HepG2 (cell line): ENCODE measurements around the gene ABCG8. TPM values are rescaled to one million over a fixed set of nuclear protein-coding genes. Genes with fewer than 3 reads are reported as not detected.

Experiments
- CCAR2 ChIP-seq: fragments of 200-400 bp; formaldehyde crosslinking; optimal IDR thresholded peaks from 2 replicates; pipeline ENCODE3; 2018; ENCODE audit warnings: low read depth, mild to moderate bottlenecking, low read length, moderate library complexity
- FOXK1 ChIP-seq: sonication (generic); formaldehyde crosslinking; IDR thresholded peaks from 2 replicates; pipeline ENCODE4 v1.4.0; 2020; ENCODE audit warnings: low read depth, missing genetic modification reagents, borderline replicate concordance
- HOXA3 ChIP-seq: sonication (generic); formaldehyde crosslinking; IDR thresholded peaks from 2 replicates; pipeline ENCODE4 v1.5.0; 2020; ENCODE audit warnings: missing genetic modification reagents
- KAT8 ChIP-seq: IDR thresholded peaks from 2 replicates; pipeline ENCODE4 v1.6.1; 2016; ENCODE audit warnings: missing genetic modification reagents, missing compliant biosample characterization
- KDM2A ChIP-seq: sonication (generic); formaldehyde crosslinking; IDR thresholded peaks from 2 replicates; pipeline ENCODE4 v1.4.0; 2020; ENCODE audit warnings: low read depth, missing genetic modification reagents, borderline replicate concordance
- RBM39 ChIP-seq: fragments of 200-400 bp; formaldehyde crosslinking; IDR thresholded peaks from one replicate; pipeline ENCODE4 v1.6.1; 2018; ENCODE audit warnings: antibody characterized with exemption, mild to moderate bottlenecking, low read depth, low read length; ENCODE audit not compliant: poor library complexity, severe bottlenecking
- RXRA ChIP-seq: sonication (generic); formaldehyde crosslinking; IDR thresholded peaks from 2 replicates; pipeline ENCODE4 v1.5.1; 2020; ENCODE audit warnings: missing genetic modification reagents
- TAF1 ChIP-seq: sonication (generic); formaldehyde crosslinking; IDR thresholded peaks from 2 replicates; pipeline ENCODE4 v1.4.0; 2020; ENCODE audit warnings: missing genetic modification reagents
- ZHX1 ChIP-seq: sonication (generic); formaldehyde crosslinking; IDR thresholded peaks from 2 replicates; pipeline ENCODE4 v1.8.1; 2022; ENCODE audit warnings: low read depth, mild to moderate bottlenecking, missing genetic modification reagents
- ZNF160 ChIP-seq: sonication (generic); formaldehyde crosslinking; IDR thresholded peaks from 2 replicates; pipeline ENCODE4 v1.8.0; 2022; ENCODE audit warnings: mild to moderate bottlenecking, inconsistent platforms, missing genetic modification reagents
- ZNF264 ChIP-seq: sonication (generic); formaldehyde crosslinking; IDR thresholded peaks from 2 replicates; pipeline ENCODE4 v1.4.0; 2020; ENCODE audit warnings: missing genetic modification reagents
- ZNF781 ChIP-seq: sonication (generic); formaldehyde crosslinking; IDR thresholded peaks from 2 replicates; pipeline ENCODE4 v1.5.1; 2020; ENCODE audit warnings: borderline replicate concordance, mild to moderate bottlenecking, missing genetic modification reagents; ENCODE audit errors: not compliant biosample characterization
- ZXDC ChIP-seq: sonication (generic); formaldehyde crosslinking; IDR thresholded peaks from 2 replicates; pipeline ENCODE4 v1.5.0; 2020; ENCODE audit warnings: mild to moderate bottlenecking, missing genetic modification reagents
- polyA plus RNA-seq, 8 experiments: library from polyadenylated mRNA; depleted of rRNA in 3 of 8; stranded (reverse) in 7 of 8; unstranded in 1 of 8; fragments of >200 nt; fragmentation: Illumina TruSeq in 4 of 8; extraction: Trizol in 4 of 8; gene quantifications; 2 replicates each; pipeline versions ENCODE4 v1.2.1 to v1.2.3, GENCODE V29; 2011 to 2016; ENCODE audit warnings: low read depth in 4 of 8, missing spikeins in 1 of 8, mixed read lengths in 1 of 8; ENCODE audit not compliant: insufficient read depth in 1 of 8
- total RNA-seq, 5 experiments: library from RNA; depleted of rRNA; stranded (reverse); fragments of >200 nt; fragmentation: Illumina TruSeq; extraction: Trizol; gene quantifications; 2 replicates each; pipeline ENCODE4 v1.2.3, GENCODE V29; 2016; ENCODE audit warnings: low read depth in 1 of 5
- TF ChIP-seq, protein P1 (sequence below): sonication (generic); formaldehyde crosslinking; IDR thresholded peaks from 2 replicates; pipeline ENCODE4 v1.4.0; 2020; ENCODE audit warnings: mild to moderate bottlenecking, low read depth, missing genetic modification reagents
- TF ChIP-seq, protein P2 (sequence below): sonication (generic); formaldehyde crosslinking; IDR thresholded peaks from 2 replicates; pipeline ENCODE4 v1.4.0; 2020; ENCODE audit warnings: missing genetic modification reagents
- TF ChIP-seq, protein P3 (sequence below): sonication (generic); formaldehyde crosslinking; IDR thresholded peaks from 2 replicates; pipeline ENCODE4 v1.8.1; 2022; ENCODE audit warnings: mild to moderate bottlenecking, missing genetic modification reagents

ABCG8 gene
- total and polyA plus RNA-seq, 2 of the 13 experiments (the other 11 are each of a cell fraction or from before 2014, with no cell fraction given) = 8.1 to 8.8 TPM

GRCh38 chr2:43838560-43839267 is at the start of gene ABCG8, which contains the start of gene ABCG5 (continued):
- TF ChIP-seq ZHX1 (peak; percentile 34; the same call in 1 of the 2 replicates), TAF1 (CRISPR knock-in tag) (peak; percentile 85), HOXA3 (peak; percentile 73), KAT8 (CRISPR knock-in tag) (peak; percentile 92), ZNF160 (CRISPR knock-in tag) (peak; percentile 60; the same call in 1 of the 2 replicates), RBM39 (peak; percentile 72), CCAR2 (no peak), ZXDC (CRISPR knock-in tag) (peak; percentile 90), KDM2A (CRISPR knock-in tag) (peak; percentile 50; the same call in 1 of the 2 replicates), ZNF264 (peak; percentile 66; the same call in 1 of the 2 replicates), RXRA (CRISPR knock-in tag) (peak; percentile 36; the same call in 1 of the 2 replicates), ZNF781 (CRISPR knock-in tag) (peak; percentile 31), FOXK1 (peak; percentile 19; the same call in 1 of the 2 replicates)
- TF ChIP-seq, protein P1, sequence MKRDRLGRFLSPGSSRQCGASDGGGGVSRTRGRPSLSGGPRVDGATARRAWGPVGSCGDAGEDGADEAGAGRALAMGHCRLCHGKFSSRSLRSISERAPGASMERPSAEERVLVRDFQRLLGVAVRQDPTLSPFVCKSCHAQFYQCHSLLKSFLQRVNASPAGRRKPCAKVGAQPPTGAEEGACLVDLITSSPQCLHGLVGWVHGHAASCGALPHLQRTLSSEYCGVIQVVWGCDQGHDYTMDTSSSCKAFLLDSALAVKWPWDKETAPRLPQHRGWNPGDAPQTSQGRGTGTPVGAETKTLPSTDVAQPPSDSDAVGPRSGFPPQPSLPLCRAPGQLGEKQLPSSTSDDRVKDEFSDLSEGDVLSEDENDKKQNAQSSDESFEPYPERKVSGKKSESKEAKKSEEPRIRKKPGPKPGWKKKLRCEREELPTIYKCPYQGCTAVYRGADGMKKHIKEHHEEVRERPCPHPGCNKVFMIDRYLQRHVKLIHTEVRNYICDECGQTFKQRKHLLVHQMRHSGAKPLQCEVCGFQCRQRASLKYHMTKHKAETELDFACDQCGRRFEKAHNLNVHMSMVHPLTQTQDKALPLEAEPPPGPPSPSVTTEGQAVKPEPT = 0 out of 2 replicates have a peak, but pooled peaks have one; percentile 27
- TF ChIP-seq, protein P2, sequence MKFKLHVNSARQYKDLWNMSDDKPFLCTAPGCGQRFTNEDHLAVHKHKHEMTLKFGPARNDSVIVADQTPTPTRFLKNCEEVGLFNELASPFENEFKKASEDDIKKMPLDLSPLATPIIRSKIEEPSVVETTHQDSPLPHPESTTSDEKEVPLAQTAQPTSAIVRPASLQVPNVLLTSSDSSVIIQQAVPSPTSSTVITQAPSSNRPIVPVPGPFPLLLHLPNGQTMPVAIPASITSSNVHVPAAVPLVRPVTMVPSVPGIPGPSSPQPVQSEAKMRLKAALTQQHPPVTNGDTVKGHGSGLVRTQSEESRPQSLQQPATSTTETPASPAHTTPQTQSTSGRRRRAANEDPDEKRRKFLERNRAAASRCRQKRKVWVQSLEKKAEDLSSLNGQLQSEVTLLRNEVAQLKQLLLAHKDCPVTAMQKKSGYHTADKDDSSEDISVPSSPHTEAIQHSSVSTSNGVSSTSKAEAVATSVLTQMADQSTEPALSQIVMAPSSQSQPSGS (CRISPR knock-in tag) = peak; percentile 71; the same call in 1 of the 2 replicates
- TF ChIP-seq, protein P3, sequence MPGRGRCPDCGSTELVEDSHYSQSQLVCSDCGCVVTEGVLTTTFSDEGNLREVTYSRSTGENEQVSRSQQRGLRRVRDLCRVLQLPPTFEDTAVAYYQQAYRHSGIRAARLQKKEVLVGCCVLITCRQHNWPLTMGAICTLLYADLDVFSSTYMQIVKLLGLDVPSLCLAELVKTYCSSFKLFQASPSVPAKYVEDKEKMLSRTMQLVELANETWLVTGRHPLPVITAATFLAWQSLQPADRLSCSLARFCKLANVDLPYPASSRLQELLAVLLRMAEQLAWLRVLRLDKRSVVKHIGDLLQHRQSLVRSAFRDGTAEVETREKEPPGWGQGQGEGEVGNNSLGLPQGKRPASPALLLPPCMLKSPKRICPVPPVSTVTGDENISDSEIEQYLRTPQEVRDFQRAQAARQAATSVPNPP = 0 out of 2 replicates have a peak, but pooled peaks have one; percentile 46
